Measurements from ENCODE around the gene XDH.

XDH gene

GRCh38 chr2:31430439-31431165 lies 16.1 kb upstream of the XDH start:
- no peak overlapping the region for H3K4me3 ChIP-seq (replicated peaks in 1 of 2; ENCODE audit: low read depth in 2 of 2, low read length in 2 of 2)
- TF ChIP-seq CTCF (IDR thresholded peaks at IDR 0.05; ENCODE audit: low read depth, low read length), result no peak
- DNase-seq (ENCODE audit: low read depth in 2 of 2), result no peak

DNA sequence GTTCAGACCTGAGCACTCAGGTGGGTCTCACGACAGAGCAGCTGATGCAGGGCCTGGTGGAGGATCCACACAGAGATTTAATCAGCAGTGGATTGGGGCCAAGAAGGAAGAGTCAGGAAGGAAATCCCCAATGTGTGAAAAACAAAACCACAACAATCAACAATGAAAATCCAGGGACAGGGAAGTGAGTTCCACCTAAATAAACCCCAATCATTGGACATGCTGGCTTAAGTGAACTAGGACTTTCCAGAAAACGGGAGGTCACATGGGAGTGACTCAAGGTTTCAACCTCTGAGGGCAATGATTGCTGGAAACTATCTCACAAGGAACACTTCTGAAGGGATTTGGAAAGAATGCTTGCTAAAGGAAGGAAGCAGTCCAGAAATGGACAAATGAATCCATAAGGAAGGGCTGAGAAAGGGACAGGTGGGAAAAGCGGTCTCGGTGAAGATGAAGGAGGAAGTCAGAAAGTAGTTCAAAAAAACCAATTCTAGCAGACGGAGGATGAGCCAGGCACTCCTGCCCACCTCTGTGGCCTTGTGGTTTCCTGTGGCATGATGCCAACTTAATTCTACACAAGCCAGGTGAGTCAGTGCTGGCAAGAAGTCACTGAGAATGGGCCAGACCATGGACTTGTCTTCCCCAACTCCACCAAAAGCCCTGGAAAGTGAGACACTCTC lies 15.4 kb upstream of the XDH start:
- no peak for TF ChIP-seq CTCF (IDR thresholded peaks at IDR 0.05; ENCODE audit: low read depth, low read length)
- DNase-seq (ENCODE audit: low read depth in 2 of 2), result peak in 1 of 2 donors; percentile 39
- H3K4me3 ChIP-seq (replicated peaks in 1 of 2; ENCODE audit: low read depth in 2 of 2, low read length in 2 of 2), result no peak overlapping the region

- no peak for TF ChIP-seq CTCF (IDR thresholded peaks at IDR 0.05; ENCODE audit: low read depth, low read length)
- no peak for DNase-seq (ENCODE audit: low read depth in 2 of 2)
- no peak overlapping the region for H3K4me3 ChIP-seq (replicated peaks in 1 of 2; ENCODE audit: low read depth in 2 of 2, low read length in 2 of 2)
Observed at GRCh38 chr2:31429040-31429439, 14.5 kb upstream of the XDH start.

DNA sequence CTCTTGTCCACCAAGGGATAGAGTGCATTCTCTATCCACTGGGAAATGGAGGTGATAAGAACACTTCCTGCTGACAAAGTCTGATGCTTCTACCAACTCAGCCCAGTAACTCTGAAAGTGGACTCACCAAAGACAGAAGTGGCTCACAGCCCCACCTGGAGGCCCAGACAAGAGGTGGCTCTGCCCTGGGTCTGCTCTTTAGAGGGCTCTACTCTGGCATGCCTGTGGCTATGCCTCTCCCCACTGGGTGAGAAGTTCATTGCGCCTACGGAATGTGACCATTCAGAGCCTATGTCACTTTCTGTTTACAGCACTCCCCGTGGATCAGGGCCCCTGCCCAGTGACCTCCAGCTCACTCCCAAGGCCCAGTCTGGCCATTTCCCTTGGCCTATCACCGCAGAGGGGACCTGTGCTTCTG lies 13.5 kb upstream of the XDH start:
- no peak overlapping the region for H3K4me3 ChIP-seq (replicated peaks in 1 of 2; ENCODE audit: low read depth in 2 of 2, low read length in 2 of 2)
- peak; percentile 14 to 66 for DNase-seq (ENCODE audit: low read depth in 2 of 2)
- TF ChIP-seq CTCF (IDR thresholded peaks at IDR 0.05; ENCODE audit: low read depth, low read length), result peak; percentile 46

- no peak for TF ChIP-seq CTCF (IDR thresholded peaks at IDR 0.05; ENCODE audit: low read depth, low read length)
- no peak overlapping the region for H3K4me3 ChIP-seq (replicated peaks in 1 of 2; ENCODE audit: low read depth in 2 of 2, low read length in 2 of 2)
- DNase-seq (ENCODE audit: low read depth in 2 of 2), result no peak
Observed at GRCh38 chr2:31426096-31426495, 11.6 kb upstream of the XDH start.

GRCh38 chr2:31421634-31422033 lies 7.1 kb upstream of the XDH start:
- no peak for TF ChIP-seq CTCF (IDR thresholded peaks at IDR 0.05; ENCODE audit: low read depth, low read length)
- no peak for DNase-seq (ENCODE audit: low read depth in 2 of 2)
- H3K4me3 ChIP-seq (replicated peaks in 1 of 2; ENCODE audit: low read depth in 2 of 2, low read length in 2 of 2), result no peak overlapping the region
